ENCODE data around the gene MMEL1. TPM values are rescaled to one million over a fixed set of nuclear protein-coding genes. Genes with fewer than 3 reads are reported as not detected.

MMEL1 gene
- total and polyA plus RNA-seq, 2 of the 13 experiments (the other 11 are each of a cell fraction or from before 2014, with no cell fraction given), result 0.48 TPM; not detected in 1

DNA sequence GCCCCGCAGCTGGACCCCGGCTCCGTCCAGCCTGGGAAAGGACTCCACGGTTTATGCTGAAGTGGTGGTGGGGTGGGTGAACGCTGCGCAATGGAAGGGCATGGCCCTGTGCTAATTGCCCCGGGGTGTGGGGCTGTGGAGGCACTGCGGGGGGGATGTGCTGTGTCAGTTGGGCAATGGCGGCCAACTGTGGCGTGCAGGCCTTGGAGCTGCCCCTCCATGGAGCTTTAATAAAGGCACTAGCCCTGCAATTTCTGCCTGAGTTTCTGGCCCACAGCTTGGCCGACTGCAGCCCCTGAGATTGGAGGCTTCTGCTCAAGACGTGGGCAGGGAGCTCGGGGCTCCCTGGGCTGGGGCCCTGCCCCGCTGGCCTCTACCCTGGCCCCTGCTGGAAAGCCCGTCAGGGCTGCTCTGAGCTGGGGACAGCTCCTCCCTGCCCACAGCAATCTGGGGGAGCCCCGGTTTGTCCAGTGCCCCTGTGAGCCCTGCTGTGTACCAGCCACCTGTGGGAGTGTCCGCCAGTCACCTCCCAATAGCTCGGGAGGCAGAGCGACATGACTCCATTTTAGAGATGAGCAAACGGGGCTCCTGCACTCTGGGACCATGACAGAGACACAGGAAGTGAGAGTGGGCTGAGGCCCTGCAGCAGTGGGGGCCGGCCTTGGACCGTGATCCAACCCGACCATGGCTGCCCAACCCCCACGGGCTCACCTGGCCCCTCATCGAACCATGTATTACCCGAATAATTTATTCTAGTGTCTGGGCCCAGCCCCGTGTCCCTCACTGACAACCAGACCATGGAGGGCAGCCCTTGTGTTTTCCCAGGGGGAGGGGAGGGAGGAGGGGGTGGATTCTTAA is 85.4 kb downstream of the MMEL1 start:
- H3K9ac ChIP-seq (ENCODE audit: insufficient read depth, low read depth, low read length), result peak overlapping the region; percentile 76
- ChIA-PET CTCF (ENCODE audit: low intra/inter-chr PET ratio, low total read pairs) (interaction anchor here (1.0 to 2.0 kb wide), 3 partner anchors 18 to 133 kb away, joined by 3 to 18 read pairs (median 9); no protein-coding TSS in a partner anchor), POLR2A (interaction anchor here (0.6 to 3.4 kb wide), 9 partner anchors 9 to 1308 kb away, joined by 3 to 38 read pairs (median 5); partner anchors contain the start of genes MORN1, PANK4, PEX10 and PRXL2B)
- H2AFZ ChIP-seq (ENCODE audit: low read length), result no peak overlapping the region
- H3K4me3 ChIP-seq (replicated peaks in 1 of 3; ENCODE audit: insufficient read depth in 1 of 3, low read depth in 2 of 3, low read length in 3 of 3), result peak overlapping the region; percentile 61 to 80 (median 64)
- peaks cover 0 to 3% of the 10 kb centered on the region in 2 experiments; a peak in 1 of 5 replicates for H3K27me3 ChIP-seq (ENCODE audit: control insufficient read depth in 1 of 2, insufficient read depth in 2 of 2, low read length in 2 of 2)
- H3K4me1 ChIP-seq (ENCODE audit: insufficient read depth, low read length), result peaks cover 78% of the 10 kb centered on the region
- DNase-seq (ENCODE audit: low spot score) (no peak), FAIRE-seq (no peak), ATAC-seq (no peak; the same call in 2 of the 3 replicates)
- H4K20me1 ChIP-seq (ENCODE audit: insufficient read depth, low read length), result no peaks in the 10 kb centered on the region
- intact Hi-C loops (cut with micrococcal nuclease; ENCODE audit: unreplicated experiment) (loop anchor here (1.0 to 2.0 kb wide), 2 partner anchors 21 to 133 kb away; partner anchors contain the start of gene PANK4), in situ Hi-C loops (cut with HindIII; ENCODE audit: extremely low pct_ligation_motif_present, low pct_unique_long_range_greater_than_20kb) (loop anchor here (5.0 kb wide), 1 partner anchor 135 kb away; the partner anchor contains the start of gene PEX10)
- no TSS peak for BruUV-seq (replicated peaks)
- peak overlapping the region; percentile 85 for H3K4me2 ChIP-seq (ENCODE audit: low read depth, low read length)
- no peaks in the 10 kb centered on the region for H3K36me3 ChIP-seq (replicated peaks in 1 of 2; ENCODE audit: control insufficient read depth in 1 of 2, insufficient read depth in 2 of 2, low read length in 2 of 2)
- no CpG with 5 or more reads among the region's 27 CpGs for WGBS (ENCODE audit: low lambda C conversion rate)
- H3K27ac ChIP-seq (ENCODE audit: extremely low read length, insufficient read depth, low read length), result peak overlapping the region; percentile 55
- H3K9me3 ChIP-seq (ENCODE audit: low read length), result no peaks in the 10 kb centered on the region
- no peaks in the 10 kb centered on the region for H3K79me2 ChIP-seq (ENCODE audit: insufficient read depth, low read length)
- TF ChIP-seq, protein P1, sequence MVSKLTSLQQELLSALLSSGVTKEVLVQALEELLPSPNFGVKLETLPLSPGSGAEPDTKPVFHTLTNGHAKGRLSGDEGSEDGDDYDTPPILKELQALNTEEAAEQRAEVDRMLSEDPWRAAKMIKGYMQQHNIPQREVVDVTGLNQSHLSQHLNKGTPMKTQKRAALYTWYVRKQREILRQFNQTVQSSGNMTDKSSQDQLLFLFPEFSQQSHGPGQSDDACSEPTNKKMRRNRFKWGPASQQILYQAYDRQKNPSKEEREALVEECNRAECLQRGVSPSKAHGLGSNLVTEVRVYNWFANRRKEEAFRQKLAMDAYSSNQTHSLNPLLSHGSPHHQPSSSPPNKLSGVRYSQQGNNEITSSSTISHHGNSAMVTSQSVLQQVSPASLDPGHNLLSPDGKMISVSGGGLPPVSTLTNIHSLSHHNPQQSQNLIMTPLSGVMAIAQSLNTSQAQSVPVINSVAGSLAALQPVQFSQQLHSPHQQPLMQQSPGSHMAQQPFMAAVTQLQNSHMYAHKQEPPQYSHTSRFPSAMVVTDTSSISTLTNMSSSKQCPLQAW (CRISPR knock-in tag; IDR thresholded peaks at IDR 0.05), result peak; percentile 3; the same call in 1 of the 2 replicates
- TF ChIP-seq, protein P2, sequence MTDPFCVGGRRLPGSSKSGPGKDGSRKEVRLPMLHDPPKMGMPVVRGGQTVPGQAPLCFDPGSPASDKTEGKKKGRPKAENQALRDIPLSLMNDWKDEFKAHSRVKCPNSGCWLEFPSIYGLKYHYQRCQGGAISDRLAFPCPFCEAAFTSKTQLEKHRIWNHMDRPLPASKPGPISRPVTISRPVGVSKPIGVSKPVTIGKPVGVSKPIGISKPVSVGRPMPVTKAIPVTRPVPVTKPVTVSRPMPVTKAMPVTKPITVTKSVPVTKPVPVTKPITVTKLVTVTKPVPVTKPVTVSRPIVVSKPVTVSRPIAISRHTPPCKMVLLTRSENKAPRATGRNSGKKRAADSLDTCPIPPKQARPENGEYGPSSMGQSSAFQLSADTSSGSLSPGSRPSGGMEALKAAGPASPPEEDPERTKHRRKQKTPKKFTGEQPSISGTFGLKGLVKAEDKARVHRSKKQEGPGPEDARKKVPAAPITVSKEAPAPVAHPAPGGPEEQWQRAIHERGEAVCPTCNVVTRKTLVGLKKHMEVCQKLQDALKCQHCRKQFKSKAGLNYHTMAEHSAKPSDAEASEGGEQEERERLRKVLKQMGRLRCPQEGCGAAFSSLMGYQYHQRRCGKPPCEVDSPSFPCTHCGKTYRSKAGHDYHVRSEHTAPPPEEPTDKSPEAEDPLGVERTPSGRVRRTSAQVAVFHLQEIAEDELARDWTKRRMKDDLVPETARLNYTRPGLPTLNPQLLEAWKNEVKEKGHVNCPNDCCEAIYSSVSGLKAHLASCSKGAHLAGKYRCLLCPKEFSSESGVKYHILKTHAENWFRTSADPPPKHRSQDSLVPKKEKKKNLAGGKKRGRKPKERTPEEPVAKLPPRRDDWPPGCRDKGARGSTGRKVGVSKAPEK (CRISPR knock-in tag; IDR thresholded peaks at IDR 0.05; ENCODE audit: borderline replicate concordance), result 0 out of 2 replicates have a peak, but pooled peaks have one; percentile 4
- 0 out of 2 replicates have a peak, but pooled peaks have one; percentile 26 for TF ChIP-seq PHF21A (CRISPR knock-in tag; IDR thresholded peaks at IDR 0.05)
- TF ChIP-seq, protein P3, sequence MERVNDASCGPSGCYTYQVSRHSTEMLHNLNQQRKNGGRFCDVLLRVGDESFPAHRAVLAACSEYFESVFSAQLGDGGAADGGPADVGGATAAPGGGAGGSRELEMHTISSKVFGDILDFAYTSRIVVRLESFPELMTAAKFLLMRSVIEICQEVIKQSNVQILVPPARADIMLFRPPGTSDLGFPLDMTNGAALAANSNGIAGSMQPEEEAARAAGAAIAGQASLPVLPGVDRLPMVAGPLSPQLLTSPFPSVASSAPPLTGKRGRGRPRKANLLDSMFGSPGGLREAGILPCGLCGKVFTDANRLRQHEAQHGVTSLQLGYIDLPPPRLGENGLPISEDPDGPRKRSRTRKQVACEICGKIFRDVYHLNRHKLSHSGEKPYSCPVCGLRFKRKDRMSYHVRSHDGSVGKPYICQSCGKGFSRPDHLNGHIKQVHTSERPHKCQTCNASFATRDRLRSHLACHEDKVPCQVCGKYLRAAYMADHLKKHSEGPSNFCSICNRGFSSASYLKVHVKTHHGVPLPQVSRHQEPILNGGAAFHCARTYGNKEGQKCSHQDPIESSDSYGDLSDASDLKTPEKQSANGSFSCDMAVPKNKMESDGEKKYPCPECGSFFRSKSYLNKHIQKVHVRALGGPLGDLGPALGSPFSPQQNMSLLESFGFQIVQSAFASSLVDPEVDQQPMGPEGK (CRISPR knock-in tag; IDR thresholded peaks at IDR 0.05), result peak; percentile 61
- TF ChIP-seq ZNF563 (CRISPR knock-in tag; IDR thresholded peaks at IDR 0.05), result peak; percentile 35; the same call in 1 of the 2 replicates
- TF ChIP-seq PCBP1 (IDR thresholded peaks at IDR 0.05; ENCODE audit: borderline replicate concordance, low read depth, low read length), result no peak
- TF ChIP-seq ZNF33A (CRISPR knock-in tag; IDR thresholded peaks at IDR 0.05; ENCODE audit: borderline replicate concordance), result 0 out of 2 replicates have a peak, but pooled peaks have one; percentile 69
- TF ChIP-seq, protein P4, sequence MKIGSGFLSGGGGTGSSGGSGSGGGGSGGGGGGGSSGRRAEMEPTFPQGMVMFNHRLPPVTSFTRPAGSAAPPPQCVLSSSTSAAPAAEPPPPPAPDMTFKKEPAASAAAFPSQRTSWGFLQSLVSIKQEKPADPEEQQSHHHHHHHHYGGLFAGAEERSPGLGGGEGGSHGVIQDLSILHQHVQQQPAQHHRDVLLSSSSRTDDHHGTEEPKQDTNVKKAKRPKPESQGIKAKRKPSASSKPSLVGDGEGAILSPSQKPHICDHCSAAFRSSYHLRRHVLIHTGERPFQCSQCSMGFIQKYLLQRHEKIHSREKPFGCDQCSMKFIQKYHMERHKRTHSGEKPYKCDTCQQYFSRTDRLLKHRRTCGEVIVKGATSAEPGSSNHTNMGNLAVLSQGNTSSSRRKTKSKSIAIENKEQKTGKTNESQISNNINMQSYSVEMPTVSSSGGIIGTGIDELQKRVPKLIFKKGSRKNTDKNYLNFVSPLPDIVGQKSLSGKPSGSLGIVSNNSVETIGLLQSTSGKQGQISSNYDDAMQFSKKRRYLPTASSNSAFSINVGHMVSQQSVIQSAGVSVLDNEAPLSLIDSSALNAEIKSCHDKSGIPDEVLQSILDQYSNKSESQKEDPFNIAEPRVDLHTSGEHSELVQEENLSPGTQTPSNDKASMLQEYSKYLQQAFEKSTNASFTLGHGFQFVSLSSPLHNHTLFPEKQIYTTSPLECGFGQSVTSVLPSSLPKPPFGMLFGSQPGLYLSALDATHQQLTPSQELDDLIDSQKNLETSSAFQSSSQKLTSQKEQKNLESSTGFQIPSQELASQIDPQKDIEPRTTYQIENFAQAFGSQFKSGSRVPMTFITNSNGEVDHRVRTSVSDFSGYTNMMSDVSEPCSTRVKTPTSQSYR (CRISPR knock-in tag; IDR thresholded peaks at IDR 0.05; ENCODE audit: borderline replicate concordance), result 0 out of 2 replicates have a peak, but pooled peaks have one; percentile 12
- TF ChIP-seq TP53 (CRISPR knock-in tag; conservative IDR thresholded peaks at IDR 0.05), result no peak
- TF ChIP-seq CC2D1A (CRISPR knock-in tag; IDR thresholded peaks at IDR 0.05), result no peak

All from HepG2 (cell line).